ENCODE data around the gene OR2H2.

OR2H2 gene

GRCh38 chr6:29557320-29557719 lies 27.6 kb upstream of the OR2H2 start:
- H3K4me3 ChIP-seq (ENCODE audit: low read depth, low read length), result no peak overlapping the region
- no peak for TF ChIP-seq CTCF (conservative IDR thresholded peaks at IDR 0.05; ENCODE audit: low read depth, low read length)
- DNase-seq (ENCODE audit: low read depth), result no peak

DNA sequence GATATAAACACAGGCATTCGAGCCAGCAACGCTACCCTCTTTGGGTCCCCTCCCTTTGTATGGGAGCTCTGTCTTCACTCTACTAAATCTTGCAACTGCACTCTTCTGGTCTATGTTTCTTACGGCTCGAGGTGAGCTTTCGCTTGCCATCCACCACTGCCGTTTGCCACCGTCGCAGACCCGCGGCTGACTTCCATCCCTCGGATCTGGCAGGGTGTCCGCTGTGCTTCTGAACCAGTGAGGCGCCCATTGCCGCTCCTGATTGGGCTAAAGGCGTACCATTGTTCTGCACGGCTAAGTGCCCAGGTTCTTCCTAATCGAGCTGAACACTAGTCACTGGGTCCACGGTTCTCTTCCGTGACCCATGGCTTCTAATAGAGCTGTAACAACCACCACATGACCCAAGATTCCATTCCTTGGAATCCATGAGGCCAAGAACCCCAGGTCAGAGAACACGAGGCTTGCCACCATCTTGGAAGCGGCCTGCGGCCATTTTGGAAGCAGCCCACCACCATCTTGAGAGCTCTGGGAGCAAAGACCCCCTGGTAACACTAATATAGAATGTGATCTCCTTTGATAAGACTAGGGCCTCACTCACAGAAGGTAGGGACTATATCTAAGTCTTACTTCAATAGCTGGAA lies 26.4 kb upstream of the OR2H2 start:
- DNase-seq (ENCODE audit: low read depth), result no peak
- no peak for TF ChIP-seq CTCF (conservative IDR thresholded peaks at IDR 0.05; ENCODE audit: low read depth, low read length)
- H3K4me3 ChIP-seq (ENCODE audit: low read depth, low read length), result no peak overlapping the region

DNA sequence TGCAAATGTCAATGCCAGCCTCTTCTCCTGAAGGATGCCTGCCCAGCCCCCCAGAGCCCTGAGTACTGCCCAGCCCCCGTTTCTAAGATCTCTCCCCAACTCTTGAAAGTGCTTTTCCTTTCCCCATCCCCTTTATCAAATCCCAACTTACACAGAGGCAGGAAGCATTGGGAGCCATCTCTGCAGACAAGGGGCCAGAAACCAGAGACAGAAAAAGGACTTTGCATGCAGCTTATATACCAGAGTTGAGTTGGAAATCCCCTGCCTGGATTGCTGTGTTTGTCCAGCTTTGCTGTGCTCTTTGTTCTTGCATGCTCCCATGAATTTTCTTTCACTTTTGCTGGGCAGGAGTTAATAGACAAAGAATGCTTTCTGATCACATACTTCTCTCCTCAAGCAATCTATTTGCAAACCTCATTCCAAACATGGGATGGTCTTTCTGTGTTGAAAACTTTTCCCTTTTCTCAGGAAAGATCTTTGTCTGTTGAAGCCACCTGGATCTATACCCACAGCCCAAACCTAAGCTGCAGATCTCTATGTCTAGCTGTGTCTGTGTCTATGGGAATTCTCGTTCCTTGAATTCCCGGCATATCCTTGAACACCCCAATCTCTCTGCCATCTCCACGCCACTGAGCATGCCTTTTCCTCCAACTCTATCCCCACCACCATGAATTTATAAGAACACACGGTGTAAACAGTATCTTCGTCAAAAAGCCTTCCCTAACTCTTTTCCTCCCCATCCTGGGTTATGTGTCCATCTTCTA lies 25.2 kb upstream of the OR2H2 start, which contains the start of gene UBD:
TSS of gene UBD (minus strand) at position 209 of the 764 bp plus-strand sequence. CDS start at position 178, 31 bp downstream.
- no peak for TF ChIP-seq CTCF (conservative IDR thresholded peaks at IDR 0.05; ENCODE audit: low read depth, low read length)
- H3K4me3 ChIP-seq (ENCODE audit: low read depth, low read length), result no peak within 1 kb of the TSS
- DNase-seq (ENCODE audit: low read depth), result peak; percentile 2

DNA sequence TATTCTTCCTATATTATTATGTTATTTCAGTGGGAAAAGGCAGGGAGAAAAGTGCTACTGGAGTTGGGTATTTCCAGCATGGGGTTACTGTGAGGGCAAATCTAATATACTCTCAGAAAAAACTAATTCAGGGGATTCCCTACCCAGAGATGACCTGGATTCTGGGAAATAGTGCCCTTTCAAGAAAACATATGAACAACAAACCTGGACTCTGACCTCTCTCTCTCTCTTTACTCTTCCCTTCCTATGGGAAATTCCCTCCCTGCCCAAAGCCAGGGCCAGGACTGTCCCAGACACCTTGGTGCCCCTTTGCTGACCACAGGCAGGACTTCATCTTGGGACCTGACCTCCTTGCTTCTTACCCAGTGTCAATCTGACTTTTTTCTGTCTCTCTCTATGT lies 23.8 kb upstream of the OR2H2 start:
- H3K4me3 ChIP-seq (ENCODE audit: low read depth, low read length), result no peak overlapping the region
- TF ChIP-seq CTCF (conservative IDR thresholded peaks at IDR 0.05; ENCODE audit: low read depth, low read length), result no peak
- DNase-seq (ENCODE audit: low read depth), result no peak

GRCh38 chr6:29561606-29562181 lies 23.2 kb upstream of the OR2H2 start:
- no peak for TF ChIP-seq CTCF (conservative IDR thresholded peaks at IDR 0.05; ENCODE audit: low read depth, low read length)
- no peak overlapping the region for H3K4me3 ChIP-seq (ENCODE audit: low read depth, low read length)
- no peak for DNase-seq (ENCODE audit: low read depth)

GRCh38 chr6:29563435-29563965 lies 21.4 kb upstream of the OR2H2 start:
- TF ChIP-seq CTCF (conservative IDR thresholded peaks at IDR 0.05; ENCODE audit: low read depth, low read length), result no peak
- no peak for DNase-seq (ENCODE audit: low read depth)
- H3K4me3 ChIP-seq (ENCODE audit: low read depth, low read length), result no peak overlapping the region

Measured in choroid plexus epithelial cell (primary cell).